NCI-H146 (cell line): ENCODE data around the gene NPHS1.
"Not testable (repeated sequence)": the region's sequence is repeated elsewhere in the genome, so short reads cannot be mapped to it uniquely, and the experiment has no call there.

Experiments
- DNase-seq: peaks from one replicate; lab custom pipeline; 2025; lab: John Stamatoyannopoulos, UW

The NPHS1 gene

DNA sequence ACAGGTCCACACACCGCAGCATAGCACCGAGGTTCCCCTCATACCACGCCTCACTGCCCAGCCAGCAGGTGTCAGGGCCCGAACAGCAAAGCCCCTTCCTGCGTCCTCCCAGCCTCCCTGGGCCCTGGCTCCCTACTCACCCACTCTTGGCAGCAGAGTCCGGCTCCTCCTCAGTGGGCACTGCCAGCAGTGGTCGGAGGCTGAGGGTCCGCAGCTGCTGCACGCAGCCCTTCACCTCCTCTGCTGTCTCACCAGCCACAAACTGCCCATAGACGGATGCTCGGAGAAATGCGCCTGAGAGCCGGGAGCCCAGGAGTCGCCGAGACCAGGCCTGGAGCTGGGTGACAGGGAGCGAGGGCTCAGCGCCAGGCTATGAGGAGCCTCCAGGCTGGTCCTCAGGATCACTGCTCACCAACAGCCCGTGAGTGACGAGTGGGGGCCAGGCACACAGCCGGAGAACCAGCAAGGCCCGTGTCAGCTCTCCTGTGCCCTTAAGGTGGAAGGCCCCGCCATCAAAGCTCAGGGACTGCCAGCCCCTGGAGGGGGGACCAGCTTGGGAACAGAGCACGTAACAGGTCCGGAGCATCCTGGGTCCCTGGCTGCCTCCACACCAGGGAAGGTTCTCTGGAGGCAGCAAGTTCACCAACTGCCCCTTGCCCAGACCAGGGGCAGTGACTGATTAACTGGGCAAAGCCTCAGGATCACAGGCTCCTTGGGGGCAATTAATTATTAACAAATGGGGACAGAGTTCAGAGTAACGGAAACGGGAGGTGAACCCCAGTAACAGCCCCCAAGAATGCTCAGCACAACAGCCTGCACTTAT, 39.9 kb downstream of the NPHS1 start, which contains the start of gene PRODH2:
TSS of gene PRODH2 (minus strand) at position 626 of the 823 bp plus-strand sequence. CDS start at position 586, 40 bp downstream.
- no peak for DNase-seq

GRCh38 chr19:35811317-35812219, 40.7 kb downstream of the NPHS1 start:
- DNase-seq: peak; percentile 27

DNA sequence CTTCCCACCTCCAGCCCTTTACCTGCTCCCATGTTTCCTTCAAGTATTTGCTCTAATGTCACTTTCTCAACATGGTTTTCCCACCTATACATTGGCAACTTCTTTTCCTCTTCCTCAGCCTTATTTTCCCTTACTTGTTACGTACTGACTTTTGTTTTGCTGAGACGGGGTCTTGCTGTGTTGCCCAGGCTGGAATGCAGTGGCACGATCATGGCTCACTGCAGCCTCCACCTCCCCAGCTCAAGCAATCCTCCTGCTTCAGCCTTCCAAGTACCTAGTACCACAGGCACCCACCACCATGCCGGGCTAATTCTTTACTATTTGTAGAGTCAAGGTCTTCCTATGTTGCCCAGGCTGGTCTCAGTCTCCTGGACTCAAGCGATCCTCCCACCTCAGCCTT, 44.7 kb downstream of the NPHS1 start:
- no peak for DNase-seq

GRCh38 chr19:35806597-35806996, 45.7 kb downstream of the NPHS1 start:
- no peak for DNase-seq

- peak; percentile 72 for DNase-seq
Observed at GRCh38 chr19:35805526-35806102, 46.7 kb downstream of the NPHS1 start.

DNA sequence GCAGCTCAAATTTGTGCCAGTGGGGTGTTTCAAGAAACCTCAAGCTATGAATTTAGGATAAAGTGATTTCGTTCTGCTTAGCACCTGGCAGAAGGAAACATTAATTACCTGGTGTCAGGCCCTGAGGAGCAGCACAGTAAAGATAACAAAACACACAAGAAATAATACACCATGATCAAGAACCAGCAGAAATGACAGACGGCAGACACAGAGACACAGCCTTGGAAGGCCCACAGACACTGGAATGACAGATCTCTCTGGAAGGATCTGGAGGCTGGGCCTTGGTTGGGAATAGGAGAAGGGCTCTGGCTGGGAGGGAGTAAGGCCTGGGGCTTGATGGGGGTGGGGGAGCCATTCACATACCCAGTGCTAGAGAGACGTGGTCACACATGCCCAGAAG, 50.5 kb downstream of the NPHS1 start:
- DNase-seq: no peak

DNA sequence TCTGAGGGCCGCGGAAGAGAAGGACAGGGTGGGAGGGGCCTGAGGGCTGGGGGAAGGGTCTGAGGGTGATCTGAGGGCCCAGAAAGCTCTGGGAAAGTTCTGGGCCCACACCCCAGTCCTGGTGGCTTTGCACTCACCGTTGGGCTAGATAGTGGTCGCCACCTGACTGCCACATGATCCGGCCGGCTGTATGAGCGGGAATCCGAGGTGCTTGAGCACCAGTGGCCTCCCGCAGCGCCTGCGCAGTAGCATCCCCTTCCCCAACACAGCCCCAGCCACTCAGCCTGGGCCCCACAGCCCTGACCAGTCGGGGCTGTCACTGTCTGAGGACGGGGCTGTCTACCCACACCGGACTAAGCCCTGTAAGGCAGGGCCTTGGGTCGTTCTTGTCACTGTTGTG, 54.6 kb downstream of the NPHS1 start:
- DNase-seq: no peak

GRCh38 chr19:35796645-35797542, 55.4 kb downstream of the NPHS1 start:
- DNase-seq: no peak

DNA sequence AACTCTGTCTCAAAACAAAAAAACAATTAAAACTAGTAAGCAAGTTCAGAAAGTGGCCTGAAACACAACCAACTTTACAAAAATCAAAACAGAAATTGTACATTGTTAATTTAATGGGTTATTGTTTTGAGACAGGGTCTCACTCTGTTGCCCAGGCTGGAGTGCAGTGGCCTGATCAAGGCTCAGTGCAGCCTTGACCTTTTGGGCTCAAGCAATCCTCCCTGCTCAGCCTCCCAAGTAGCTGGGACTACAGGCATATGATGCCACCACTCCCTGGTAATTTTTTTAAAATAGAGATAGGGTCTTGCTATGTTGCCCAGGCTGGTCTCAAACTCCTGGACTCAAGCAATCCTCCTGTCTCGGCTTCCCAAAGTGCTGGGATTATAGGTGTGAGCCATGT, 56.7 kb downstream of the NPHS1 start:
- not testable (repeated sequence) for DNase-seq

GRCh38 chr19:35793381-35794165, 58.7 kb downstream of the NPHS1 start:
- no peak for DNase-seq

GRCh38 chr19:35792888-35793287, 59.4 kb downstream of the NPHS1 start:
- no peak for DNase-seq

DNA sequence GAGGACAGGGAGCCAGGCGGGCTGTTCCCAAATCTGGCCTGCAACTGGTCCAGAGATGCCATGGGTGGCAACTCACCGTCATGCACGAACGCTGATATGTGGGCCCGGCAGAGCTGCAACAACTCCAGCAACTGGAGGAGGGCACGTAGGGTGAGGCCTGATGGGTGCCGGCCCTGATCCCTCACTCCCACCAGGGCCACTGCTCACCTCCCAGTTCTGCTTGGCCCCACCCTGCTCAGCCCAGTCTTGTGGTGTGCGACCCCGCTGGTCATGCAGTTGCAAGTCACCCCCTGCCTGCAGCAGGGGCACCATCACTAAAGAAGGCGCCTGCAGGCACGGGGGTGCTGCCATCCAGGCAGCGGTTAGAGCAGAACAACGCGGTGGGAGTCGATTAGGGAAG, 60.0 kb downstream of the NPHS1 start:
- DNase-seq: no peak

- no peak for DNase-seq
Observed at GRCh38 chr19:35791814-35792279, 60.5 kb downstream of the NPHS1 start.

GRCh38 chr19:35790981-35791813, 61.1 kb downstream of the NPHS1 start:
- DNase-seq: peak; percentile 73

- DNase-seq: no peak
Observed at GRCh38 chr19:35789978-35790944, 62.0 kb downstream of the NPHS1 start.

GRCh38 chr19:35789195-35789977, 62.9 kb downstream of the NPHS1 start:
- DNase-seq: no peak

- no peak for DNase-seq
Observed at GRCh38 chr19:35788205-35788960, 63.9 kb downstream of the NPHS1 start.
